Measurements from ENCODE around the gene DYRK3.

Gene DYRK3

DNA sequence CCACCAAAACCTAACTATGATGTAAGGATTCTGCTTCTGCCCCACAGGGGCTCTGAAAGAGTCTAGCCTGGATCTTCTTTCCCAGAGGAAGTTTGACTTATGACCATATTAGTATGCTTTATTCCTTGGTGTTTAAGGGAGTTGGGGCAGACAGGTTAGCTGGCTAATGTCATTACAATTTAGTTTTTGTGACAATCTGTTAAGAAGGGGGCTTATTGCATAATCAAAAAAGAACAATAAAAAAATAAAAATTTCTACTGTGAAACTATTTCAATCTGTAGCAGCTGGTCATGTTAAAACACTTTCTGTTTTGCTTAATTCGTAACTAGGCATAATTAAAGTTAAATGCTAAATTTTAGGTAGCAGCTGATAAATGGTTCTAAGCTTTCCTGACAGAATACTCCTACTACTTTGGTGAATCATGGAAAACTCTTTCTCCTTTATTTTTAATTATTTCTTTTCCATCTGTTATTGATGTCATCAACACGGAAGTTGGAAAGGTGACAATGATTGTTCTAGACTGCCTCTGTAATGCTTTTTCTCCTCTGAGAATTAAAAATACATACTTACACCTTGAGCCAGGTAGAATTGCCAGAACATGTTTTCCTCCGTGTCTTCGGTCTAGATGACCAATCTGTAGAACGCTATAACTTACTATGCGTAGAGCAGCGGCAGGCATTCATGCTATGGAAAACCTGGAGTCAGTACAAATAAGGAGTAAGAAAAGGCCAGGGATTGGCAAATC is 18.6 kb downstream of the DYRK3 start:
- no peak for DNase-seq (ENCODE audit: low read depth in 2 of 2)
- no peak overlapping the region for H3K4me3 ChIP-seq (replicated peaks in 1 of 2; ENCODE audit: low read depth in 2 of 2, low read length in 2 of 2)
- no peak for TF ChIP-seq CTCF (IDR thresholded peaks at IDR 0.05; ENCODE audit: low read depth, low read length)

DNA sequence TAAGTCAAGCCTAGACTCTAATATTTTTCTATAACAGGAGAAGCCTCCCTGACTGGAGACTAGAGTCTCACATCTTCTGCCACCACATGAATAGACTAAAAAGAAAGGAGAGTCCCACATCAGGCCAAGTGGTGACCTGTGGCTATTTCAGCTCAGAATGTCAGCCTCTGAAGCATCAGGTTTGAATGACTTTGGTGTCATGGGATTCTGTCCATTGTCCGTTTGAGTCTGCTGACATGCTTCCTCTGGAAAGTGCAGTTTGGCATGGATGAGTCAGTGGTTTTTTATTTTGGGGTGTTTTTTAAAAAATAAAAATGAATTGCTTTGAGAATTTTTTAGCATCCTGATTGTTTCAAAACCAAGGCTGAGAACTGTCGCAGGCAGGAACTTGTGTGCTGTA is 19.5 kb downstream of the DYRK3 start:
- H3K4me3 ChIP-seq (replicated peaks in 1 of 2; ENCODE audit: low read depth in 2 of 2, low read length in 2 of 2) = no peak overlapping the region
- no peak for TF ChIP-seq CTCF (IDR thresholded peaks at IDR 0.05; ENCODE audit: low read depth, low read length)
- peak in 1 of 2 donors; percentile 33 for DNase-seq (ENCODE audit: low read depth in 2 of 2)

DNA sequence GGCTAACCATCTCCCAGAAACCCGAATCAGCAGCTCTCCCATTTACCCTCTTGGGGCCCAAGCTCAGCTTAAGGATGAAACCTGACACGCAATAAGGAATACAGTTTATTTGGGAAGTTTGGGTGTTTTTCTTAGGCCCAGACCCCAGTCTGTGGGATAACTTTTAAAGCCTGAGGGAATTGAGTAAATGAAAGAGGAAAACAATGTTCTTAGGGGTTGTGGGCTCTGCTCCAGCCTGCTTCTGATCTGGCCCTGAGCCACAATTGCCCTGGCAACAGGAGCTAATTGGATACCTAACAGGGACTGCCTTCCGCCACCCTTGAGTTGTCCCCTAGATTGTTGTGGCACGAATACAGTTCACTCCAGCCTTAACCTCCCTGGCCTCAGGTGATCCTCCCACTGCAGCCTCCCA is 20.1 kb downstream of the DYRK3 start:
- TF ChIP-seq CTCF (IDR thresholded peaks at IDR 0.05; ENCODE audit: low read depth, low read length) = no peak
- no peak overlapping the region for H3K4me3 ChIP-seq (replicated peaks in 1 of 2; ENCODE audit: low read depth in 2 of 2, low read length in 2 of 2)
- DNase-seq (ENCODE audit: low read depth in 2 of 2) = peak in 1 of 2 donors; percentile 35

DNA sequence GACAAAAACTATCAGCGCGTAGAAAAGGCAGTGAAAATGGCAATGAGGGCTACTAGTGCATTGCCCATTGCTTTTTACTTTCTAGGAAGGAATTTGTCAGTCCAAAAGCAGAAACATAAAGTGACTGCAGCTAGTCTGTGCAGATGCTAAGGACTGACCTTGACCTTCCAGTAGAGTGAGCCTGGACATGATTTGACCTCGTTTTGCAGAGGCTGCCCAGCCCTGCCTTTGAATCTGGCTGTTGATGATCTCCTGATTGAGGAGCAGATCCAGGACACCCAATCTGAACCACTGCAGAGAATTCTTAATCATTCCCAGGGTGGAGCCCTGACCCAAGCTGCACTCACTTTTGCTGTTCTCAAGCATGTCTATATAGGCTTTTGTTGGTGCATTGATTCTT is 21.6 kb downstream of the DYRK3 start:
- no peak for DNase-seq (ENCODE audit: low read depth in 2 of 2)
- no peak for TF ChIP-seq CTCF (IDR thresholded peaks at IDR 0.05; ENCODE audit: low read depth, low read length)
- H3K4me3 ChIP-seq (replicated peaks in 1 of 2; ENCODE audit: low read depth in 2 of 2, low read length in 2 of 2) = no peak overlapping the region

DNA sequence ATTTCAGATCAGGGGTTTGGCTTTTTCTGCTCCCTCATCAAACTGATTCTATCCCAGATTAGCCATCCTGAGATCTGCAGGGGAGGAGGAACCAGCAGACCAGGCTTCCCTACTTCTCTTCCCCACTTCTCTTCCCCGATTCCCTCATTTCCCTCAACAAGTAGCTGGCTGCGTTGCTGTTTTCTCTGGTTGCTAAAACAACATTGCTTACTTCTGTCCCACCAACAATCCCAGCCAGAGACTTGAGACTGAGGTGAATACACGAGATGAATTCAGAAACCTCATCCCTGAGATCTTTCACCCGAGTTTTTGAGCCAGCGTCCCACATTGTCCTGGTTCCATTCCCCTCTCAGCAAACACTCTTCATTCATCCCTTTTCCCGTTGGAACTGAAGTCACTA is 22.4 kb downstream of the DYRK3 start:
- H3K4me3 ChIP-seq (replicated peaks in 1 of 2; ENCODE audit: low read depth in 2 of 2, low read length in 2 of 2) = no peak overlapping the region
- DNase-seq (ENCODE audit: low read depth in 2 of 2) = no peak
- no peak for TF ChIP-seq CTCF (IDR thresholded peaks at IDR 0.05; ENCODE audit: low read depth, low read length)

GRCh38 chr1:206658264-206658980 is 23.1 kb downstream of the DYRK3 start:
- DNase-seq (ENCODE audit: low read depth in 2 of 2) = peak in 1 of 2 donors; percentile 28
- peak; percentile 86 for TF ChIP-seq CTCF (IDR thresholded peaks at IDR 0.05; ENCODE audit: low read depth, low read length)

More at GRCh38 chr1:206658264-206658980, 23.1 kb downstream of the DYRK3 start:
- H3K4me3 ChIP-seq (replicated peaks in 1 of 2; ENCODE audit: low read depth in 2 of 2, low read length in 2 of 2) = no peak overlapping the region
